GM06990 (cell line): ENCODE data around the gene PUS1.

Experiments
- DNase-seq: peaks from one replicate; pipeline ENCODE4 v3.0.0-alpha.2; 2011; ENCODE audit not compliant: insufficient read length; ENCODE audit errors: extremely low read depth
- H3K27me3 ChIP-seq: replicated peaks from 2 replicates; pipeline ENCODE4 v1.6.0; 2011; ENCODE audit warnings: low read length; ENCODE audit not compliant: control insufficient read depth, insufficient read depth
- H3K36me3 ChIP-seq: 2 replicates; pipeline ENCODE4 v1.5.1; 2011; ENCODE audit warnings: low read length; ENCODE audit not compliant: control insufficient read depth, insufficient read depth
- H3K4me3 ChIP-seq: replicated peaks from 2 replicates; pipeline ENCODE4 v1.5.1; 2011; ENCODE audit warnings: low read depth, mild to moderate bottlenecking, control low read depth, low read length
- CTCF ChIP-seq: IDR thresholded peaks from 2 replicates; pipeline ENCODE4 v1.5.1; 2011; ENCODE audit warnings: low read length, control low read depth, mild to moderate bottlenecking, inconsistent platforms; ENCODE audit not compliant: insufficient read depth, poor library complexity, severe bottlenecking

The PUS1 gene

GRCh38 chr12:131986910-131987309 lies 57.8 kb downstream of the PUS1 start:
- no peak for DNase-seq
- no peaks in the 10 kb centered on the region for H3K27me3 ChIP-seq
- TF ChIP-seq CTCF, result no peak
- H3K36me3 ChIP-seq, result peaks cover 35% of the 10 kb centered on the region
- no peak overlapping the region for H3K4me3 ChIP-seq

- no peak for TF ChIP-seq CTCF
These were observed 58.5 kb downstream of the PUS1 start for GRCh38 chr12:131987552-131987951.

GRCh38 chr12:131988054-131988796 lies 59.1 kb downstream of the PUS1 start:
- H3K36me3 ChIP-seq, result peaks cover 35% of the 10 kb centered on the region
- DNase-seq, result no peak
- no peak for TF ChIP-seq CTCF
- no peak overlapping the region for H3K4me3 ChIP-seq
- no peaks in the 10 kb centered on the region for H3K27me3 ChIP-seq

More at GRCh38 chr12:131987552-131987951, 58.5 kb downstream of the PUS1 start:
- DNase-seq, result no peak
- no peak overlapping the region for H3K4me3 ChIP-seq
- no peaks in the 10 kb centered on the region for H3K27me3 ChIP-seq
- peaks cover 34% of the 10 kb centered on the region for H3K36me3 ChIP-seq

GRCh38 chr12:131989021-131989420 lies 59.9 kb downstream of the PUS1 start:
- TF ChIP-seq CTCF, result no peak
- no peaks in the 10 kb centered on the region for H3K27me3 ChIP-seq
- H3K36me3 ChIP-seq, result peaks cover 37% of the 10 kb centered on the region

GRCh38 chr12:131990066-131990979 lies 61.2 kb downstream of the PUS1 start:
- Histone ChIP-seq H3K4me3 (no peak overlapping the region), H3K27me3 (no peaks in the 10 kb centered on the region), H3K36me3 (peaks cover 37% of the 10 kb centered on the region)
- no peak for DNase-seq
- no peak for TF ChIP-seq CTCF

More at GRCh38 chr12:131989021-131989420, 59.9 kb downstream of the PUS1 start:
- H3K4me3 ChIP-seq, result no peak overlapping the region
- DNase-seq, result no peak
